ENCODE measurements around the gene RAX2.
"Not testable (repeated sequence)": the region's sequence is repeated elsewhere in the genome, so short reads cannot be mapped to it uniquely, and the experiment has no call there.

The RAX2 gene

GRCh38 chr19:3757705-3758104 lies 14.3 kb downstream of the RAX2 start:
- DNase-seq, result not testable (repeated sequence)

GRCh38 chr19:3753631-3754410 lies 18.2 kb downstream of the RAX2 start:
- no peak for DNase-seq

GRCh38 chr19:3752492-3752891 lies 19.5 kb downstream of the RAX2 start:
- DNase-seq, result no peak

GRCh38 chr19:3751236-3751635 lies 20.8 kb downstream of the RAX2 start:
- DNase-seq, result no peak

GRCh38 chr19:3750211-3750610 lies 21.8 kb downstream of the RAX2 start:
- DNase-seq, result no peak

GRCh38 chr19:3748965-3749364 lies 23.1 kb downstream of the RAX2 start:
- no peak for DNase-seq

GRCh38 chr19:3746371-3747056 lies 25.5 kb downstream of the RAX2 start:
- DNase-seq, result no peak

GRCh38 chr19:3745363-3746045 lies 26.5 kb downstream of the RAX2 start:
- DNase-seq, result no peak

GRCh38 chr19:3743486-3743885 lies 28.5 kb downstream of the RAX2 start:
- no peak for DNase-seq

GRCh38 chr19:3740431-3740830 lies 31.6 kb downstream of the RAX2 start:
- DNase-seq, result no peak

- DNase-seq, result no peak
Observed at GRCh38 chr19:3738477-3739220, 33.4 kb downstream of the RAX2 start.

GRCh38 chr19:3737487-3738205 lies 34.4 kb downstream of the RAX2 start:
- no peak for DNase-seq

- no peak for DNase-seq
Observed at GRCh38 chr19:3736106-3736724, 35.8 kb downstream of the RAX2 start.

- DNase-seq, result no peak
Observed at GRCh38 chr19:3734310-3734600, 37.8 kb downstream of the RAX2 start.

- no peak for DNase-seq
Observed at GRCh38 chr19:3733549-3734309, 38.3 kb downstream of the RAX2 start.

- no peak for DNase-seq
Observed at GRCh38 chr19:3732108-3732507, 39.9 kb downstream of the RAX2 start.

GRCh38 chr19:3730457-3730958 lies 41.5 kb downstream of the RAX2 start:
- DNase-seq, result no peak

GRCh38 chr19:3725640-3726310 lies 46.3 kb downstream of the RAX2 start:
- DNase-seq, result no peak

GRCh38 chr19:3725121-3725520 lies 46.9 kb downstream of the RAX2 start:
- no peak for DNase-seq

GRCh38 chr19:3723883-3724282 lies 48.1 kb downstream of the RAX2 start:
- DNase-seq, result no peak

- no peak for DNase-seq
Observed at GRCh38 chr19:3723110-3723488, 48.9 kb downstream of the RAX2 start.
